Urinary bladder (tissue), 4 donors: Measurements from ENCODE around the gene SUCLA2. TPM values are rescaled to one million over a fixed set of nuclear protein-coding genes. Genes with fewer than 3 reads are reported as not detected.
"Not testable (repeated sequence)": the region's sequence is repeated elsewhere in the genome, so short reads cannot be mapped to it uniquely, and the experiment has no call there.

Source experiments
- DNase-seq: peaks from one replicate; pipeline ENCODE4 v3.0.0-alpha.2; 2015; ENCODE audit errors: extremely low spot score
- H3K27ac ChIP-seq: one replicate; pipeline ENCODE4 v1.5.1; 2013; ENCODE audit warnings: low read depth, mild to moderate bottlenecking, moderate library complexity
- H3K36me3 ChIP-seq: one replicate; pipeline ENCODE4 v1.6.1; 2013; ENCODE audit warnings: mild to moderate bottlenecking, moderate library complexity; ENCODE audit not compliant: insufficient read depth
- H3K4me1 ChIP-seq: one replicate; pipeline ENCODE4 v1.6.1; 2013; ENCODE audit warnings: mild to moderate bottlenecking, moderate library complexity; ENCODE audit not compliant: insufficient read depth
- H3K4me3 ChIP-seq: one replicate; pipeline ENCODE4 v1.5.1; 2013; ENCODE audit warnings: low read depth, low read length
- WGBS: extraction: QIAGEN DNeasy Blood & Tissue Kit; methylation state at CpG from one replicate; pipeline ENCODE4 v1.1.7; 2013; 5-methylcytosine and 5-hydroxymethylcytosine counted together
- polyA plus RNA-seq: library from polyadenylated mRNA; stranded (reverse); fragments of 200-250 nt; gene quantifications from one replicate; pipeline ENCODE4 v1.2.3, GENCODE V29; 2013
- total RNA-seq: library from RNA; depleted of rRNA; stranded (reverse); fragments of >200 nt; gene quantifications from one replicate; pipeline ENCODE4 v1.2.3, GENCODE V29; 2014
- donor health status: healthy with polysubstance abuse.
- donor health status: healthy.

SUCLA2 gene
- total and polyA plus RNA-seq, 2 donors = 55.6 to 70.4 TPM

- DNase-seq = no peak
- WGBS = 95% methylated on average over 1 of the region's 1 CpG
These were observed 11.6 kb upstream of the SUCLA2 start for GRCh38 chr13:48012668-48013067.

GRCh38 chr13:48010698-48011097, 9.6 kb upstream of the SUCLA2 start:
- no peaks in the 10 kb centered on the region for H3K36me3 ChIP-seq
- H3K4me3 ChIP-seq = no peak overlapping the region
- 64% methylated on average over 4 of the region's 4 CpGs for WGBS
- no peak overlapping the region for H3K27ac ChIP-seq
- no peak for DNase-seq
- no peaks in the 10 kb centered on the region for H3K4me1 ChIP-seq

More at GRCh38 chr13:48012668-48013067, 11.6 kb upstream of the SUCLA2 start:
- Histone ChIP-seq H3K36me3 (no peaks in the 10 kb centered on the region), H3K4me3 (no peak overlapping the region), H3K27ac (no peak overlapping the region), H3K4me1 (no peaks in the 10 kb centered on the region)

- Histone ChIP-seq H3K4me1 (no peaks in the 10 kb centered on the region), H3K4me3 (no peak overlapping the region), H3K36me3 (no peaks in the 10 kb centered on the region), H3K27ac (no peak overlapping the region)
- 64% methylated on average over 1 of the region's 1 CpG for WGBS
- no peak for DNase-seq
These were observed 8.2 kb upstream of the SUCLA2 start for GRCh38 chr13:48009284-48009683.

DNA sequence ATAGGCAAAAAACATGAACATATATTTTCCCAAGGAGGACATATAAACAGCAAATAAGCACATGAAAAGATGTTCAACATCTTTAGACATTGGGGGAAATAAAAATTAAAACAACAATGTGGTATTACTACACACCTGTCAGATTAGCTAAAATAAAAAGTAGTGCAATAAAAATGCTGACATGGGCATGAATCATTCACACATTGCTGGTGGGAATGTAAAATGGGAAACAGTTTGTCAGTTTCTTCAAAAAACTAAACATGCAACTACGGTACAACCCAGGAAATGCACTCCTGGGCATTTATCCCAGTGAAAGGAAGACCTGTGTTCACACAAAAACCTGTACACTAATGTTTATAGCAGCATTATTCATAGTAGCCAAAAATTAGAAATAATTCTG, 5.3 kb upstream of the SUCLA2 start:
- no peak for DNase-seq
- H3K4me3 ChIP-seq = no peak overlapping the region
- WGBS = 61% methylated on average over 1 of the region's 1 CpG
- no peaks in the 10 kb centered on the region for H3K4me1 ChIP-seq
- H3K36me3 ChIP-seq = no peaks in the 10 kb centered on the region
- H3K27ac ChIP-seq = no peak overlapping the region

DNA sequence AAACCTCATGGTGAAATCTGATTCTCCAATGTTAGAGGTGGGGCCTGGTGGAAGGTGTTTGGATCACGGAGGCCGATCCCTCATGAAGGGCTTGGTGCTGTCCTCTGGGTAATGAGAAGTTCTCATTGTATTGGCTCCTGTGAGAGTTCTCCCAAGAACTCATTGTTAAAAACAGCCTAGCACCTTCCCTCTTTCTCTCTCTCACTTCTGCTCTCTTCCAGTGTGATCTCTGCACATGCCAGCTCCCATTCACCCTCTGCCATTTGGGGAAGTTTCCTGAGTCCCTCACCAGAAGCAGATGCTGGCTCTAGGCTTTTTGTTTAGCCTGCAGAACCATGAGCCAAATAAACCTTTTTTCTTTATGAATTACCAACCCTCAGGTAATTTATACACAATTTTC, 3.1 kb upstream of the SUCLA2 start:
- Histone ChIP-seq H3K27ac (no peak overlapping the region), H3K36me3 (no peaks in the 10 kb centered on the region), H3K4me1 (no peaks in the 10 kb centered on the region), H3K4me3 (no peak overlapping the region)
- 83% methylated on average over 2 of the region's 2 CpGs for WGBS
- no peak for DNase-seq

- H3K4me3 ChIP-seq, H3K4me1 ChIP-seq, DNase-seq, H3K36me3 ChIP-seq, H3K27ac ChIP-seq: not testable (repeated sequence)
- WGBS = 43% methylated on average over 5 of the region's 5 CpGs
These were observed 926 bp upstream of the SUCLA2 start for GRCh38 chr13:48001999-48002398.

- under 1% methylated on average over 25 of the region's 25 CpGs for WGBS
- Histone ChIP-seq H3K4me3 (peak overlapping the region; percentile 87), H3K36me3 (no peaks in the 10 kb centered on the region), H3K4me1 (no peaks in the 10 kb centered on the region), H3K27ac (peak overlapping the region; percentile 56)
- DNase-seq = no peak
These were observed 437 bp downstream of the SUCLA2 start for GRCh38 chr13:48000559-48001113.

DNA sequence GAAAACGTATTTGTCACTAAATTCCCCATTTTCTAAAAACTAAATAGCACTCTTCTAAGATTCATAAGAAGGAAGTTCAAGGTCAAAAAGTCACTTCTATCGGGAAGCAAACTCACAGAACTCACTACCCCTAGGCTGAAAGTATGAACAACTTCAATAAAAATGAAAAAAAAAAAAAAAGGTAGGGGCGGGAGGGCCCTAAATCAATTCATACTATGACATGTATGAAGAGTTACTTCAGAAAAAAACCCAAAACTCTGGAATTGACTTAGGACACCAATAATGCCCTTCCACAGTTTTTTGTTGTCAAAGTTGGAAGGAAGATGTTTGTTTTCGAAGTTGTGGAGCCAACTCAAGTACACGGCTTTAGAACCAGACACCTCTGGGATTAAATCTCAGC, 1.1 kb downstream of the SUCLA2 start:
- no peaks in the 10 kb centered on the region for H3K4me1 ChIP-seq
- no peak for DNase-seq
- peak overlapping the region; percentile 87 for H3K4me3 ChIP-seq
- H3K27ac ChIP-seq = no peak overlapping the region
- WGBS = 50% methylated on average over 5 of the region's 5 CpGs
- H3K36me3 ChIP-seq = no peaks in the 10 kb centered on the region

DNA sequence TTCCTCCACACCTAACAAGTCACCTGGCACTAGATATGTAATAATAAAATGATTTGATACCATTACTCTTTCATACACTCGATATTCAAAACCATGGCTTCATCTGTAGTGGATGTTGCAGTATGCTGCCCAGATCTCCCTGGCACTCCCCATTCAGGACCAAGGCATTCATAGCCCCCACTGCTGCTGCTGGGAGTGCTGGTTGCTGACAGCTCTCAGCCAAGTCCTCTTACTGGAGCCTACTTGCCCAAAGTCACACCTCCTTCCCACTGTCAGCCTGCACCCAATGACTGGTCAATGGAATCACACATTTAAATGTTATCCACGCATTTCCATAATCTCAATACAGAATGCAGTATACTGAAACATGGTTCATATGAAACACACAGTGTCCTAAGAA, 3.7 kb downstream of the SUCLA2 start:
- Histone ChIP-seq H3K36me3 (no peaks in the 10 kb centered on the region), H3K4me3 (no peak overlapping the region), H3K27ac (no peak overlapping the region), H3K4me1 (no peaks in the 10 kb centered on the region)
- DNase-seq = no peak
- WGBS = 90% methylated on average over 2 of the region's 2 CpGs

- no peak overlapping the region for H3K27ac ChIP-seq
- H3K36me3 ChIP-seq = no peaks in the 10 kb centered on the region
- H3K4me1 ChIP-seq = no peaks in the 10 kb centered on the region
- WGBS = 94% methylated on average over 4 of the region's 4 CpGs
- no peak overlapping the region for H3K4me3 ChIP-seq
- no peak for DNase-seq
These were observed 9.2 kb downstream of the SUCLA2 start for GRCh38 chr13:47991859-47992258.

GRCh38 chr13:47990920-47991466, 10.1 kb downstream of the SUCLA2 start:
- Histone ChIP-seq H3K4me1 (no peaks in the 10 kb centered on the region), H3K27ac (no peak overlapping the region), H3K36me3 (no peaks in the 10 kb centered on the region), H3K4me3 (no peak overlapping the region)
- WGBS = 96% methylated on average over 2 of the region's 2 CpGs
- no peak for DNase-seq

GRCh38 chr13:47990427-47990826, 10.6 kb downstream of the SUCLA2 start:
- no peaks in the 10 kb centered on the region for H3K4me1 ChIP-seq
- H3K27ac ChIP-seq = no peak overlapping the region
- DNase-seq = no peak
- H3K4me3 ChIP-seq = no peak overlapping the region
- WGBS = 46% methylated on average over 1 of the region's 1 CpG
- H3K36me3 ChIP-seq = no peaks in the 10 kb centered on the region

DNA sequence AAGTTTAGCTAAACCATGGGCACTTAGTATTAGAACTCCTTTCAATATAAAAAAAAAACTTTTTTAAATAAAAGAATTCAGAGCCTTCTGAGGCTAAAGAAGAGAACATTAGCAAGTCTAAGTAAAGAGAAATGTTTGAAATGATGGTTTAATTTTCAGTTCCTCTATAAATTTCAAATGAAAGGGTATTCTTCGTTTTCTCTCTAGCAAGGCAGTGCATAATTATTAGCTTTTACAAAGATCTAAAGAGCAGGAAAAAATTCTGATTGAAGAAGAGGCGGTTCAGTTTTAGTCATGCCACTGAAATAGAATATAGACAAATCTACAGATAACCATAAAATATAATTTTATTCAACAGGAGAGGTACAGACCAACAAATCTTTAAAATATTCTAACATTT, 18.0 kb downstream of the SUCLA2 start:
- 93% methylated on average over 2 of the region's 2 CpGs for WGBS
- Histone ChIP-seq H3K4me1 (no peaks in the 10 kb centered on the region), H3K4me3 (no peak overlapping the region), H3K27ac (no peak overlapping the region), H3K36me3 (no peaks in the 10 kb centered on the region)
- no peak for DNase-seq

DNA sequence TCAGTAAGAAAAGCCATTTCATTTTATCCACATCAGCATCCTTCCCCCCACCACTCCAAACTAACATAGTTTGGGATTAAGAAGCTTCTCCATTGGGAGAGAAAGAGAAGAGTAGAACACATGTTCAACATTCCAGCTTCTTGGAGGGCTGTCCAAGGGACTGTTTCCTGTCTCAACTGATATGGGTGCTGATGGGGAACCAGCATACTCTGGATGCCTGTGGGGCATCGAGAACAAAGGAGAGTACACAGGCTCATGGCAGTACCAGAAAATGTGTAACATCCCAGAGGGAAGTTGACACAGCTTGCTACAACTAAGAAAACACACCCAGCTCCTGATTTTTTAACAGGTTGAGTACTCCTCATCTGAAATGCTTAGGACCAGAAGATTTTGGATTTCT, 24.7 kb downstream of the SUCLA2 start:
- no peak overlapping the region for H3K27ac ChIP-seq
- 85% methylated on average over 1 of the region's 1 CpG for WGBS
- no peak overlapping the region for H3K4me3 ChIP-seq
- no peaks in the 10 kb centered on the region for H3K4me1 ChIP-seq
- DNase-seq = no peak
- H3K36me3 ChIP-seq = no peaks in the 10 kb centered on the region

- WGBS = 97% methylated on average over 3 of the region's 3 CpGs
- no peak for DNase-seq
- no peaks in the 10 kb centered on the region for H3K4me1 ChIP-seq
- no peak overlapping the region for H3K4me3 ChIP-seq
- H3K27ac ChIP-seq = no peak overlapping the region
- H3K36me3 ChIP-seq = peaks cover 5% of the 10 kb centered on the region
These were observed 36.2 kb downstream of the SUCLA2 start for GRCh38 chr13:47964863-47965262.
